GM18502 (cell line): ENCODE measurements around the gene IFT172.

ENCODE experiments used
- ATAC-seq: cut with Tn5 transposase; IDR thresholded peaks from one replicate; pipeline ENCODE4 v1.9.1; 2021; ENCODE audit warnings: mild to moderate bottlenecking; ENCODE audit not compliant: unreplicated experiment, poor library complexity

The IFT172 gene

DNA sequence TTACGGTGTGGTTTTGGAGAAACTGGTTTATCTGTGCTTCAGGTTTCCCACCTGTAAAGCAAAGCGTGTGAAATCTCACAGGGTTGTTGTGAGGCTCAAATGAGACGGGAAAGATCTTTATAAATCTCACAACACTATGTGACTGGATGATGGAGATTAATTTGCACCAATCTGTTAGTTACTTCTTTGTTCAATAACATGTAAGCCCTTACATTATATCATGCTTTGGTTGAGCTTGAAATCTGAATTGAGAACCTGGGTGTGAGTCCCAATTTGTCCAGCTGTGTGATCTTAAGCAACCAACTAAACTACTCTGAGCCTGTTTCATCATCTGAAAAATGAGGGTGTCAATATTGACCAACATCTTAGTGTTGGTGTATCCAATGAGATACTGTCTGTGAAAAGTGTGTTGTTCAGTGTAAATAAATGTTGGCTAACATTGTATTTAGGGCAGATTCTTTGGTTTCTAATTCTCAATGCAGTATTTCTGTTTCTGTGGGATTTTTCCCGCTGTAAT is 6.4 kb upstream of the IFT172 start:
- no peak for ATAC-seq

DNA sequence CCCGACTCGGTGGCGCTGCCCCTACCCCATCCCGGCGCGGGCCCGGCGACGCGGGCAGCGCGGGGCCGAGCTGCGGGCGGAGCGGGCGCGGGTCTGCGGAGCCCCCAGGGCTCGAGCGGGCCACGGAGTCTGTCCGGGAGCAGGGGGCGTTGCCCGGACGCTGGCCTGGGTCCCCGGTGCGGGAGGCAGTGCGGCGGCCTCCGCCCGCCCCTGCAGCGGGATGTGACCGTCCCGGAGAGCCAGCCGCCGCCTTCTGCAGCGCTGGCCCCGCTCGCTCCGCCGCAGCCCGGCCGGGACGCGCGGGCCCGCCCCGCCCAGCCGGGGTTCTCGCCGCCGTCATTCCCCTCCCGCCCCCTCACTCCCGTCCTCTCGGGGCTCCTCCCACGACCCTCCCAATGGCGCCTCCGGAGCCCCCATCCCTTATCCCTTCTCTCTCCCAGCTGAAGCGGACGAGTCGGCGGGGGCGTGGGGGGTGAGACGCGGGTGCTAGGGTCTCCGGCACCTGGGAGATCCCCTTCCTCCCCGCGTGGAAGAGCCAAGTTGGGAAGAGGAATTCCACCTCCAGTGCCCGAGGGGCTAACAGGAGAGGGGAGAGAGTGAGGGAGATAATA is 5.5 kb upstream of the IFT172 start, which contains the start of gene FNDC4:
Gene FNDC4, minus strand, starts transcription at position 257 of the 611 bp plus-strand sequence. CDS start 521 bp downstream, outside the sequence.
- no peak for ATAC-seq

- ATAC-seq, result no peak
Observed at GRCh38 chr2:27494284-27494943, 4.9 kb upstream of the IFT172 start.

- no peak for ATAC-seq
Observed at GRCh38 chr2:27493948-27494283, 4.4 kb upstream of the IFT172 start.

- no peak for ATAC-seq
Observed at GRCh38 chr2:27492557-27492956, 3.0 kb upstream of the IFT172 start.

- ATAC-seq, result peak; percentile 9
Observed at GRCh38 chr2:27489118-27489497, 435 bp downstream of the IFT172 start.

GRCh38 chr2:27485496-27485895 is 4.0 kb downstream of the IFT172 start:
- ATAC-seq, result no peak

GRCh38 chr2:27471961-27472360 is 17.6 kb downstream of the IFT172 start:
- no peak for ATAC-seq

- no peak for ATAC-seq
Observed at GRCh38 chr2:27464443-27464842, 25.1 kb downstream of the IFT172 start.

- ATAC-seq, result no peak
Observed at GRCh38 chr2:27461118-27461517, 28.4 kb downstream of the IFT172 start.

DNA sequence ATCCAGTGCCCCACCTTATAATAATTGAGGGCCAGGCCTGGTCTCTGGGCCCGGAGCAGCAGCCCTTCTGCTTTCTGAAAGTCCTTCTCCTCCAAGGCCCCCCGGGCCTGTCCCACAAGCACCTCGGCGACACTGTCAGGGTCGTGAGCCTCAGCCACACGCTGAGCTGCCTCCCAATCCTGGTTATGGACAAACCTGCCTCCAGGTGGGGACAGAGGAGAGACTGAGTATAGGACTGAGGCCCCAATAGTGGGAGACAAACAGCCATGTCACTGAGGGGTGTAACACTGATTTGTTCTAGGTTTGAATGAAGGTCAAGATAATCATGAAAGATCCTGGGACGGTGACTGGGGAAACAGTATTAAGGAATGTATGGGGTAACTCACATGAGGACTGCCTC is 35.6 kb downstream of the IFT172 start:
- no peak for ATAC-seq

GRCh38 chr2:27451095-27451494 is 38.4 kb downstream of the IFT172 start:
- no peak for ATAC-seq

DNA sequence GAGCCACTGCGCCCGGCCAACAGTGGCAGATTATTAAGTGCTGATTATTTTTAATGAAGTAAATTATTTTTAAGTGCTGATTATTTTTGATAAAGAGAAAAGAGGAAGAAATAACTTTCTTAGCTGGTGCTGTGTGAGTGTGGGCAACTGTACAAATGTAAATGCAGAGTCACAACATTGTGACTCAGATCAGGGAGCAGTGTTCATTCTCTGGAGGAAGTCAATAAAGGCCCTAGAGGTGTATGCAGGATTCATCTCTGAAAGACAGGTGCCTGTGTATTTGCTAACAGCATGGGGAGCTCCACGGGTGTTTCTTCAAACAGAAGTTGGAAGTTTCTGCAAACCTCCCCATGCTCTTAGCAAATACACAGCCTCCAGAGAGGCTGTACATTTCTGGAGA is 41.2 kb downstream of the IFT172 start:
- ATAC-seq, result no peak

DNA sequence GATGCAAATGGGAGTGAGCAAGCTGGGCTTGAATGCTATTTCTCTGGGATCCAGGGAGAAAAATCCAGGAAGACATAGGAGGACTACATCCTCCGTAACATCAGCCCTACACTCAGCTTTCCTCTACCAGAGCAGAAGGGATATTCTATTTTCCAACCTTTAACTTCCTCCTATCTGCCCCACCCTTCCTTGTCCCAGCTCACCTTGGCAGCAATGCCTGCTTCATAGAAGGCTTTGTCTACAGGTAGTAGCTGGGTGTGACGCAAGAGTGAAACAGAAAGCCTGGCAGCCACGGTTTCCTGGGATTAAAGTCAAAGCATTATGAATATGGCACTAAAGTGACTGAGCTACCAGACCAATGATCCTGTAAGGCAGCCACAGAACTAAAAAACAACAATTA is 43.5 kb downstream of the IFT172 start:
- ATAC-seq, result no peak

GRCh38 chr2:27445615-27446014 is 43.9 kb downstream of the IFT172 start:
- no peak for ATAC-seq

GRCh38 chr2:27445155-27445554 is 44.4 kb downstream of the IFT172 start:
- no peak for ATAC-seq

GRCh38 chr2:27442920-27443282 is 46.6 kb downstream of the IFT172 start:
- ATAC-seq, result no peak

- no peak for ATAC-seq
Observed at GRCh38 chr2:27441958-27442919, 47.3 kb downstream of the IFT172 start, which contains the start of gene KRTCAP3. TSS of gene KRTCAP3 (plus strand) at chr2:27442381. CDS start at chr2:27442413, 32 bp downstream.

DNA sequence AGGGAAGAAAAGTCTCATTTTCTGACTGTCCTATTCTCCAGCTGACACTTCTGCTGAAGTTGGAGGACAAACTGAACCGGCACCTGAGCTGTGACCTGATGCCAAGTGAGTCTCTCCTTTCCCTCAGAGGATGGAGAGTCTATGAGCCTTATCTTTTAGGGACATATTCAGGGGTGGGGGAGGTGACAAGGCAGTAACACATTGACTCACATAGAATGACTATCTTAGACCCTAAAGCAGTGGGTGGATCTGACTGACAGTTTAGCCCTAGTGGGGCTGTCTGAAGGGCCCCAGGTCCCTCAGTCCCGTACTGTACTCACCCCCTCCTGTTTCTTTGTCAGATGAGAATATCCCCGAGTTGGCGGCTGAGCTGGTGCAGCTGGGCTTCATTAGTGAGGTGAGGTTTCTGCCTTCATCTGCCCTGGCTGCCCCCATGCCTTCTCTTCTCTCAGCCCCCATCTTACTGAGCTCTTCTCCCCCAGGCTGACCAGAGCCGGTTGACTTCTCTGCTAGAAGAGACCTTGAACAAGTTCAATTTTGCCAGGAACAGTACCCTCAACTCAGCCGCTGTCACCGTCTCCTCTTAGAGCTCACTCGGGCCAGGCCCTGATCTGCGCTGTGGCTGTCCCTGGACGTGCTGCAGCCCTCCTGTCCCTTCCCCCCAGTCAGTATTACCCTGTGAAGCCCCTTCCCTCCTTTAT is 48.2 kb downstream of the IFT172 start:
- no peak for ATAC-seq

DNA sequence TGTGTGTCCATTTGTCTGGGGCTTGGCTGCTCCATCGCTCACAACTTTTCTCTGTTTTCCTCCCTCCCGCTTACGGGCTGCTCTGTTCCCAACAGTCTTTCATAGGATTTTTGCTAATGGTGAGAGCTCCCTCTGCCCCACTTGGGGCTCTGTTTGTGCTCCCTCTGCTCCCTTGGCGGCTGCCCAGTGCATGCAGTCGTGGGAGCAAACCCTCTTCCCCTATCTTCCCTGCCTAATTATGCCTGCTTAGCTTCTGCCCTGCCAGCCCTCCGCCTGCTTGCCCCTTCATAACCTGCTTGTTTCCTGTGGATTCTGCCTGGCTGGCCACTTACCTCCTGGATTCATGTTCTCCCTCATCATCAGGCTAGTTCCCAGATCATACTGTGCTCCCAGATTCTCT is 53.9 kb downstream of the IFT172 start:
- ATAC-seq, result no peak
